ENCODE measurements around the gene IGSF21. TPM values are rescaled to one million over a fixed set of nuclear protein-coding genes. Genes with fewer than 3 reads are reported as not detected.

IGSF21 gene
- total RNA-seq, 2 donors from 2014 or later: 0.37 to 0.40 TPM

DNA sequence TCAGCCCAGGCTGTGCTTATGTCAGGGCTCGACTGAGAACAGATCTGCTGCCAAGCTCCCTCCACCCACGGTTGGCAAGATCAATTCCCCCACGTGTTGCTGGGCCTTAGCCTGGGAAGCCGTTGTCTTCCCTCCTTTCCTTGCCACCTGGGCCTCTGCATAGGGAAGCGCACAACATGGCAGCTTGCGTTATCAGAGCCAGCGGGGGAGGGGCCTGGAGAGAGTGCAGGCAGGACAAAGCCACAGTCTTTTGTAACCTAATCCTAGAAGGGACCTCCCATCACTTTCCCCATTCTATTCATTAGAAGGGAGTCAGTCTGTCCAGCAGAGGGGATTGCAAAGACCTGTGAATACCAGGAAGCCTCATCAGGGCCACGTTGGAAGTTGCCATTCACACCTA lies 17.0 kb upstream of the IGSF21 start:
- no peaks in the 10 kb centered on the region for H3K36me3 ChIP-seq
- no peak for DNase-seq
- no peaks in the 10 kb centered on the region for H3K27me3 ChIP-seq
- TF ChIP-seq, protein P1, sequence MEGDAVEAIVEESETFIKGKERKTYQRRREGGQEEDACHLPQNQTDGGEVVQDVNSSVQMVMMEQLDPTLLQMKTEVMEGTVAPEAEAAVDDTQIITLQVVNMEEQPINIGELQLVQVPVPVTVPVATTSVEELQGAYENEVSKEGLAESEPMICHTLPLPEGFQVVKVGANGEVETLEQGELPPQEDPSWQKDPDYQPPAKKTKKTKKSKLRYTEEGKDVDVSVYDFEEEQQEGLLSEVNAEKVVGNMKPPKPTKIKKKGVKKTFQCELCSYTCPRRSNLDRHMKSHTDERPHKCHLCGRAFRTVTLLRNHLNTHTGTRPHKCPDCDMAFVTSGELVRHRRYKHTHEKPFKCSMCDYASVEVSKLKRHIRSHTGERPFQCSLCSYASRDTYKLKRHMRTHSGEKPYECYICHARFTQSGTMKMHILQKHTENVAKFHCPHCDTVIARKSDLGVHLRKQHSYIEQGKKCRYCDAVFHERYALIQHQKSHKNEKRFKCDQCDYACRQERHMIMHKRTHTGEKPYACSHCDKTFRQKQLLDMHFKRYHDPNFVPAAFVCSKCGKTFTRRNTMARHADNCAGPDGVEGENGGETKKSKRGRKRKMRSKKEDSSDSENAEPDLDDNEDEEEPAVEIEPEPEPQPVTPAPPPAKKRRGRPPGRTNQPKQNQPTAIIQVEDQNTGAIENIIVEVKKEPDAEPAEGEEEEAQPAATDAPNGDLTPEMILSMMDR (IDR thresholded peaks at IDR 0.05): no peak
- H3K4me1 ChIP-seq: no peaks in the 10 kb centered on the region
- H3K4me3 ChIP-seq: no peak overlapping the region
- H3K9ac ChIP-seq (ENCODE audit: low read depth in 2 of 2, low read length in 2 of 2): no peak overlapping the region
- H3K9me3 ChIP-seq: no peaks in the 10 kb centered on the region
- intact Hi-C loops (cut with DNase I): loop anchor here (10.0 kb wide), 1 partner anchor 426 kb away; no protein-coding TSS in a partner anchor
- no peak overlapping the region for H3K27ac ChIP-seq

GRCh38 chr1:18091660-18092446 lies 15.7 kb upstream of the IGSF21 start:
- Histone ChIP-seq H3K36me3 (no peaks in the 10 kb centered on the region), H3K27me3 (no peaks in the 10 kb centered on the region), H3K9me3 (no peaks in the 10 kb centered on the region), H3K9ac (ENCODE audit: low read depth in 2 of 2, low read length in 2 of 2) (no peak overlapping the region), H3K4me1 (no peaks in the 10 kb centered on the region), H3K4me3 (no peak overlapping the region), H3K27ac (no peak overlapping the region)
- intact Hi-C loops (cut with DNase I): loop anchor here (10.0 kb wide), 1 partner anchor 427 kb away; no protein-coding TSS in a partner anchor
- no peak for DNase-seq
- TF ChIP-seq, protein P1 (IDR thresholded peaks at IDR 0.05): no peak

DNA sequence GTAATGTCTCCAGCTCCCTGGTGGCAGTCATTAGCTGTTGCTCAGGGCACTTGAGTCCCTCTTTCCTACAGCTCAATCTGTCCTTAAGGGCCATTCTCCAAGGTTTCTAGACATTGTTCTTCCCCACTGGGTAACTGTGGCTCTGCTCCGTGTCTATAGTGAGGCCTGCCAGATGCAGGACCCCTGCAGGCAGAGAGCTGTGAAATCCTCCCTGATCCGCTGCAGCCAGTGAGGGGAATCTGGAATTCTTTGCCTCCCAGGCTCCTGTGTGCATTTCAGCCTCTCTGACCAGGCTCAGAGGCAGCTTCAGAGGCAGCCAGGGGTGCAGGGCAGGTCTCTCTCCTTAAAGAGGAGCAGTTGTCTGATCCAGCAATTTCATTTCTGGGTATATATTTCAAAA lies 14.4 kb upstream of the IGSF21 start:
- Histone ChIP-seq H3K4me3 (no peak overlapping the region), H3K9ac (ENCODE audit: low read depth in 2 of 2, low read length in 2 of 2) (no peak overlapping the region), H3K27me3 (no peaks in the 10 kb centered on the region), H3K27ac (no peak overlapping the region), H3K36me3 (no peaks in the 10 kb centered on the region), H3K4me1 (no peaks in the 10 kb centered on the region), H3K9me3 (no peaks in the 10 kb centered on the region)
- TF ChIP-seq, protein P1 (IDR thresholded peaks at IDR 0.05): no peak
- intact Hi-C loops (cut with DNase I): loop anchor here (10.0 kb wide), 1 partner anchor 428 kb away; no protein-coding TSS in a partner anchor
- no peak for DNase-seq

DNA sequence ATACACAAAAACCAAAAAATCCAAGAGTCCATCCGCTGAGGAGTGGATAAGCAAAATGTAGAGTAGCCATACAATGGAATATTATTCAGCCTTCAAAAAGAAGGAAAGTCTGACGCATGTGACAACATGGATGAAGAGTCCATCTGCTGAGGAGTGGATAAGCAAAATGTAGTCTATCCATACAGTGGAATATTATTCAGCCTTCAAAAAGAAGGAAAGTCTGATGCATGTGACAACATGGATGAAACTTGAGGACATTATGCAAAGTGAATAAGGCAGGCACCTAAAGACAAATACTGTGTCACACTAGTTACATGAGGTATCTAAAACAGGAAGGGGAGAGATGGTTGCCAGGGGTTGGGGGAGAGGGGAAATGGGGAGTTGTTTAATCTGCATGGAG lies 14.0 kb upstream of the IGSF21 start:
- TF ChIP-seq, protein P1 (IDR thresholded peaks at IDR 0.05): no peak
- H3K9ac ChIP-seq (ENCODE audit: low read depth in 2 of 2, low read length in 2 of 2): no peak overlapping the region

GRCh38 chr1:18094096-18094495 lies 13.5 kb upstream of the IGSF21 start:
- no peaks in the 10 kb centered on the region for H3K27me3 ChIP-seq
- no peaks in the 10 kb centered on the region for H3K36me3 ChIP-seq
- H3K9ac ChIP-seq (ENCODE audit: low read depth in 2 of 2, low read length in 2 of 2): no peak overlapping the region
- no peaks in the 10 kb centered on the region for H3K4me1 ChIP-seq
- no peak overlapping the region for H3K4me3 ChIP-seq
- TF ChIP-seq, protein P1 (IDR thresholded peaks at IDR 0.05): no peak
- DNase-seq: peak; percentile 47
- intact Hi-C loops (cut with DNase I): loop anchor here (10.0 kb wide), 1 partner anchor 429 kb away; no protein-coding TSS in a partner anchor
- no peak overlapping the region for H3K27ac ChIP-seq
- H3K9me3 ChIP-seq: no peaks in the 10 kb centered on the region

More for the DNA sequence above, 14.0 kb upstream of the IGSF21 start:
- Histone ChIP-seq H3K27me3 (no peaks in the 10 kb centered on the region), H3K27ac (no peak overlapping the region), H3K4me3 (no peak overlapping the region), H3K9me3 (no peaks in the 10 kb centered on the region), H3K4me1 (no peaks in the 10 kb centered on the region), H3K36me3 (no peaks in the 10 kb centered on the region)
- intact Hi-C loops (cut with DNase I): loop anchor here (10.0 kb wide), 1 partner anchor 429 kb away; no protein-coding TSS in a partner anchor
- no peak for DNase-seq
